ENCODE measurements around the gene HS3ST5.
"Not testable (repeated sequence)": the region's sequence is repeated elsewhere in the genome, so short reads cannot be mapped to it uniquely, and the experiment has no call there.

HS3ST5 gene

GRCh38 chr6:114181664-114182063, 161.2 kb downstream of the HS3ST5 start:
- no peak for DNase-seq

GRCh38 chr6:114179411-114179810, 163.4 kb downstream of the HS3ST5 start:
- no peak for DNase-seq

- DNase-seq: no peak
Measured at GRCh38 chr6:114176726-114177125, 166.1 kb downstream of the HS3ST5 start.

- DNase-seq: no peak
Measured at GRCh38 chr6:114172576-114173260, 170.1 kb downstream of the HS3ST5 start.

- DNase-seq: no peak
Measured at GRCh38 chr6:114171473-114171872, 171.3 kb downstream of the HS3ST5 start.

- DNase-seq: no peak
Measured at GRCh38 chr6:114170958-114171387, 171.8 kb downstream of the HS3ST5 start.

GRCh38 chr6:114170372-114170771, 172.5 kb downstream of the HS3ST5 start:
- no peak for DNase-seq

- DNase-seq: no peak
Measured at GRCh38 chr6:114169763-114170162, 173.1 kb downstream of the HS3ST5 start.

- no peak for DNase-seq
Measured at GRCh38 chr6:114167583-114168576, 174.9 kb downstream of the HS3ST5 start.

GRCh38 chr6:114164207-114164606, 178.6 kb downstream of the HS3ST5 start:
- no peak for DNase-seq

GRCh38 chr6:114162691-114163347, 180.0 kb downstream of the HS3ST5 start:
- DNase-seq: no peak

GRCh38 chr6:114160881-114161280, 181.9 kb downstream of the HS3ST5 start:
- no peak for DNase-seq

GRCh38 chr6:114159727-114160126, 183.1 kb downstream of the HS3ST5 start:
- no peak for DNase-seq

- no peak for DNase-seq
Measured at GRCh38 chr6:114158838-114159694, 183.8 kb downstream of the HS3ST5 start.

- no peak for DNase-seq
Measured at GRCh38 chr6:114158411-114158810, 184.4 kb downstream of the HS3ST5 start.

GRCh38 chr6:114157848-114158247, 185.0 kb downstream of the HS3ST5 start:
- DNase-seq: no peak

- DNase-seq: no peak
Measured at GRCh38 chr6:114155763-114156162, 187.1 kb downstream of the HS3ST5 start.

GRCh38 chr6:114154812-114155211, 188.0 kb downstream of the HS3ST5 start:
- DNase-seq: no peak

- DNase-seq: no peak
Measured at GRCh38 chr6:114153448-114153847, 189.4 kb downstream of the HS3ST5 start.

GRCh38 chr6:114151064-114151690, 191.6 kb downstream of the HS3ST5 start:
- no peak for DNase-seq

GRCh38 chr6:114149182-114149581, 193.6 kb downstream of the HS3ST5 start:
- not testable (repeated sequence) for DNase-seq
